ENCODE results near the gene TRIM24. TPM values are rescaled to one million over a fixed set of nuclear protein-coding genes. Genes with fewer than 3 reads are reported as not detected.

Gene TRIM24
- polyA plus RNA-seq, 1 donor (not counting 4 experiments of a cell fraction or from before 2014, with no cell fraction given) = 7.9 TPM

- no peaks in the 10 kb centered on the region for H4K20me1 ChIP-seq (ENCODE audit: control insufficient read depth, extremely low read depth, insufficient read depth, low read length)
- H3K36me3 ChIP-seq (ENCODE audit: control insufficient read depth in 2 of 2, extremely low read depth in 1 of 2, insufficient read depth in 2 of 2, low read length in 2 of 2) = no peaks in the 10 kb centered on the region
- H3K9me1 ChIP-seq (ENCODE audit: control insufficient read depth, extremely low read depth, insufficient read depth, low read length) = no peaks in the 10 kb centered on the region
- H2AFZ ChIP-seq (ENCODE audit: control insufficient read depth, low read length) = no peak overlapping the region
- H3K4me3 ChIP-seq (ENCODE audit: control insufficient read depth in 2 of 3, extremely low read depth in 1 of 3, insufficient read depth in 2 of 3, low read depth in 1 of 3, low read length in 3 of 3) = no peak overlapping the region
- no peaks in the 10 kb centered on the region for H3K27me3 ChIP-seq (ENCODE audit: control insufficient read depth, extremely low read depth, insufficient read depth, low read length)
- no peak for DNase-seq (ENCODE audit: low read depth, low spot score)
- TF ChIP-seq, protein P1, sequence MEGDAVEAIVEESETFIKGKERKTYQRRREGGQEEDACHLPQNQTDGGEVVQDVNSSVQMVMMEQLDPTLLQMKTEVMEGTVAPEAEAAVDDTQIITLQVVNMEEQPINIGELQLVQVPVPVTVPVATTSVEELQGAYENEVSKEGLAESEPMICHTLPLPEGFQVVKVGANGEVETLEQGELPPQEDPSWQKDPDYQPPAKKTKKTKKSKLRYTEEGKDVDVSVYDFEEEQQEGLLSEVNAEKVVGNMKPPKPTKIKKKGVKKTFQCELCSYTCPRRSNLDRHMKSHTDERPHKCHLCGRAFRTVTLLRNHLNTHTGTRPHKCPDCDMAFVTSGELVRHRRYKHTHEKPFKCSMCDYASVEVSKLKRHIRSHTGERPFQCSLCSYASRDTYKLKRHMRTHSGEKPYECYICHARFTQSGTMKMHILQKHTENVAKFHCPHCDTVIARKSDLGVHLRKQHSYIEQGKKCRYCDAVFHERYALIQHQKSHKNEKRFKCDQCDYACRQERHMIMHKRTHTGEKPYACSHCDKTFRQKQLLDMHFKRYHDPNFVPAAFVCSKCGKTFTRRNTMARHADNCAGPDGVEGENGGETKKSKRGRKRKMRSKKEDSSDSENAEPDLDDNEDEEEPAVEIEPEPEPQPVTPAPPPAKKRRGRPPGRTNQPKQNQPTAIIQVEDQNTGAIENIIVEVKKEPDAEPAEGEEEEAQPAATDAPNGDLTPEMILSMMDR (optimal IDR thresholded peaks at IDR 0.05 in 1 of 3, IDR thresholded peaks at IDR 0.05 in 1 of 3, conservative IDR thresholded peaks at IDR 0.05 in 1 of 3; ENCODE audit: extremely low read depth in 1 of 3, insufficient read depth in 2 of 3, low read length in 3 of 3) = no peak
- TF ChIP-seq EZH2 (IDR thresholded peaks at IDR 0.05; ENCODE audit: low read length) = no peak
- H3K4me2 ChIP-seq (ENCODE audit: control insufficient read depth, extremely low read depth, insufficient read depth, low read depth, low read length) = no peak overlapping the region
- no peaks in the 10 kb centered on the region for H3K79me2 ChIP-seq (ENCODE audit: control insufficient read depth, insufficient read depth, low read length)
- dilution Hi-C loops (cut with MboI; ENCODE audit: extremely low pct_ligation_motif_present, low sequenced_read_pairs) = no loop called here
- no peak overlapping the region for H3K9ac ChIP-seq (ENCODE audit: control insufficient read depth, extremely low read depth, insufficient read depth, low read length)
- no peaks in the 10 kb centered on the region for H3K9me3 ChIP-seq (ENCODE audit: control insufficient read depth, low read depth, low read length)
- no peak for FAIRE-seq
- no peaks in the 10 kb centered on the region for H3K4me1 ChIP-seq (ENCODE audit: control insufficient read depth, extremely low read depth, insufficient read depth, low read length)
- H3K27ac ChIP-seq (ENCODE audit: control insufficient read depth, insufficient read depth, low read length) = no peak overlapping the region
Measured at GRCh38 chr7:138608275-138608674, 148.2 kb downstream of the TRIM24 start.

GRCh38 chr7:138610671-138611170 is 150.7 kb downstream of the TRIM24 start:
- Histone ChIP-seq H3K79me2 (ENCODE audit: control insufficient read depth, insufficient read depth, low read length) (no peaks in the 10 kb centered on the region), H3K27me3 (ENCODE audit: control insufficient read depth, extremely low read depth, insufficient read depth, low read length) (no peaks in the 10 kb centered on the region), H3K4me2 (ENCODE audit: control insufficient read depth, extremely low read depth, insufficient read depth, low read depth, low read length) (no peak overlapping the region), H3K9ac (ENCODE audit: control insufficient read depth, extremely low read depth, insufficient read depth, low read length) (no peak overlapping the region), H2AFZ (ENCODE audit: control insufficient read depth, low read length) (no peak overlapping the region), H3K4me3 (ENCODE audit: control insufficient read depth in 2 of 3, extremely low read depth in 1 of 3, insufficient read depth in 2 of 3, low read depth in 1 of 3, low read length in 3 of 3) (no peak overlapping the region), H3K27ac (ENCODE audit: control insufficient read depth, insufficient read depth, low read length) (no peak overlapping the region), H3K9me3 (ENCODE audit: control insufficient read depth, low read depth, low read length) (peaks cover 2% of the 10 kb centered on the region), H3K9me1 (ENCODE audit: control insufficient read depth, extremely low read depth, insufficient read depth, low read length) (no peaks in the 10 kb centered on the region), H3K4me1 (ENCODE audit: control insufficient read depth, extremely low read depth, insufficient read depth, low read length) (no peaks in the 10 kb centered on the region), H4K20me1 (ENCODE audit: control insufficient read depth, extremely low read depth, insufficient read depth, low read length) (no peaks in the 10 kb centered on the region), H3K36me3 (ENCODE audit: control insufficient read depth in 2 of 2, extremely low read depth in 1 of 2, insufficient read depth in 2 of 2, low read length in 2 of 2) (no peaks in the 10 kb centered on the region)
- no peak for DNase-seq (ENCODE audit: low read depth, low spot score)
- dilution Hi-C loops (cut with MboI; ENCODE audit: extremely low pct_ligation_motif_present, low sequenced_read_pairs) = no loop called here
- no peak for TF ChIP-seq EZH2 (IDR thresholded peaks at IDR 0.05; ENCODE audit: low read length)
- TF ChIP-seq, protein P1 (optimal IDR thresholded peaks at IDR 0.05 in 1 of 3, IDR thresholded peaks at IDR 0.05 in 1 of 3, conservative IDR thresholded peaks at IDR 0.05 in 1 of 3; ENCODE audit: extremely low read depth in 1 of 3, insufficient read depth in 2 of 3, low read length in 3 of 3) = no peak
- no peak for FAIRE-seq
